Measurements from ENCODE around the gene ULK3.

ULK3 gene

GRCh38 chr15:74864296-74864695 lies 21.3 kb upstream of the ULK3 start:
- no peak for DNase-seq (ENCODE audit: low spot score)
- TF ChIP-seq CTCF (IDR thresholded peaks at IDR 0.05; ENCODE audit: extremely low read depth, missing control alignments): no peak

GRCh38 chr15:74863239-74864056 lies 20.5 kb upstream of the ULK3 start:
- no peak for DNase-seq (ENCODE audit: low spot score)
- no peak for TF ChIP-seq CTCF (IDR thresholded peaks at IDR 0.05; ENCODE audit: extremely low read depth, missing control alignments)

- TF ChIP-seq CTCF (IDR thresholded peaks at IDR 0.05; ENCODE audit: extremely low read depth, missing control alignments): no peak
- no peak for DNase-seq (ENCODE audit: low spot score)
Observed at GRCh38 chr15:74858369-74858740, 15.4 kb upstream of the ULK3 start.

- no peak for TF ChIP-seq CTCF (IDR thresholded peaks at IDR 0.05; ENCODE audit: extremely low read depth, missing control alignments)
- no peak for DNase-seq (ENCODE audit: low spot score)
Observed at GRCh38 chr15:74857671-74858368, 14.9 kb upstream of the ULK3 start.

GRCh38 chr15:74857082-74857655 lies 14.2 kb upstream of the ULK3 start:
- peak; percentile 71 for DNase-seq (ENCODE audit: low spot score)
- no peak for TF ChIP-seq CTCF (IDR thresholded peaks at IDR 0.05; ENCODE audit: extremely low read depth, missing control alignments)

- DNase-seq (ENCODE audit: low spot score): no peak
- TF ChIP-seq CTCF (IDR thresholded peaks at IDR 0.05; ENCODE audit: extremely low read depth, missing control alignments): no peak
Observed at GRCh38 chr15:74856537-74856936, 13.6 kb upstream of the ULK3 start.

GRCh38 chr15:74855857-74856256 lies 12.9 kb upstream of the ULK3 start:
- DNase-seq (ENCODE audit: low spot score): no peak
- TF ChIP-seq CTCF (IDR thresholded peaks at IDR 0.05; ENCODE audit: extremely low read depth, missing control alignments): no peak

Measured in GM20000 (cell line).